ENCODE measurements around the gene CNOT8.

DNA sequence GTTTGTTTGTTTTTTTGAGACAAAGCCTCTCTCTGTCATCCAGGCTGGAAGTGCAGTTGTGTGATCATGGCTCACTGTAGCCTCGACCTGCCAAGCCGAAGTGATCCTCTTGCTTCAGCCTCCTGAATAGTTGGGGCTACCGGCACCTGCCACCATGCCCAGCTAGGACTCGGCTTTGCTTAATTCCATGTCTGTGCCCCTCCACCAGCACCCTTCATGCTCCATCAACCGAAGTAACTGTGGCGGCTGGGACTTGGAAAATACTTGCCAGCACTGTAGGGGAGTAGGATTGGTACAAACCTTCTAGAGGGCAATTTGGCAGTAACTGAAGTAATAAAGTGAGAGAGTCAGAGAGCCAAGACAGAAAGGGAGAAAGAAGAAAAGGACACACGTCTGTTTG lies 27.0 kb upstream of the CNOT8 start:
- TF ChIP-seq, protein P1, sequence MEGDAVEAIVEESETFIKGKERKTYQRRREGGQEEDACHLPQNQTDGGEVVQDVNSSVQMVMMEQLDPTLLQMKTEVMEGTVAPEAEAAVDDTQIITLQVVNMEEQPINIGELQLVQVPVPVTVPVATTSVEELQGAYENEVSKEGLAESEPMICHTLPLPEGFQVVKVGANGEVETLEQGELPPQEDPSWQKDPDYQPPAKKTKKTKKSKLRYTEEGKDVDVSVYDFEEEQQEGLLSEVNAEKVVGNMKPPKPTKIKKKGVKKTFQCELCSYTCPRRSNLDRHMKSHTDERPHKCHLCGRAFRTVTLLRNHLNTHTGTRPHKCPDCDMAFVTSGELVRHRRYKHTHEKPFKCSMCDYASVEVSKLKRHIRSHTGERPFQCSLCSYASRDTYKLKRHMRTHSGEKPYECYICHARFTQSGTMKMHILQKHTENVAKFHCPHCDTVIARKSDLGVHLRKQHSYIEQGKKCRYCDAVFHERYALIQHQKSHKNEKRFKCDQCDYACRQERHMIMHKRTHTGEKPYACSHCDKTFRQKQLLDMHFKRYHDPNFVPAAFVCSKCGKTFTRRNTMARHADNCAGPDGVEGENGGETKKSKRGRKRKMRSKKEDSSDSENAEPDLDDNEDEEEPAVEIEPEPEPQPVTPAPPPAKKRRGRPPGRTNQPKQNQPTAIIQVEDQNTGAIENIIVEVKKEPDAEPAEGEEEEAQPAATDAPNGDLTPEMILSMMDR (conservative IDR thresholded peaks at IDR 0.05; ENCODE audit: low read length): no peak
- no peak for TF ChIP-seq EZH2phosphoT487 (IDR thresholded peaks at IDR 0.05; ENCODE audit: borderline replicate concordance, low read depth, low read length)

All from OCI-LY7 (cell line).